Measurements from ENCODE around the gene SCRN1.

SCRN1 gene, protein sequence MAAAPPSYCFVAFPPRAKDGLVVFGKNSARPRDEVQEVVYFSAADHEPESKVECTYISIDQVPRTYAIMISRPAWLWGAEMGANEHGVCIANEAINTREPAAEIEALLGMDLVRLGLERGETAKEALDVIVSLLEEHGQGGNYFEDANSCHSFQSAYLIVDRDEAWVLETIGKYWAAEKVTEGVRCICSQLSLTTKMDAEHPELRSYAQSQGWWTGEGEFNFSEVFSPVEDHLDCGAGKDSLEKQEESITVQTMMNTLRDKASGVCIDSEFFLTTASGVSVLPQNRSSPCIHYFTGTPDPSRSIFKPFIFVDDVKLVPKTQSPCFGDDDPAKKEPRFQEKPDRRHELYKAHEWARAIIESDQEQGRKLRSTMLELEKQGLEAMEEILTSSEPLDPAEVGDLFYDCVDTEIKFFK

DNA sequence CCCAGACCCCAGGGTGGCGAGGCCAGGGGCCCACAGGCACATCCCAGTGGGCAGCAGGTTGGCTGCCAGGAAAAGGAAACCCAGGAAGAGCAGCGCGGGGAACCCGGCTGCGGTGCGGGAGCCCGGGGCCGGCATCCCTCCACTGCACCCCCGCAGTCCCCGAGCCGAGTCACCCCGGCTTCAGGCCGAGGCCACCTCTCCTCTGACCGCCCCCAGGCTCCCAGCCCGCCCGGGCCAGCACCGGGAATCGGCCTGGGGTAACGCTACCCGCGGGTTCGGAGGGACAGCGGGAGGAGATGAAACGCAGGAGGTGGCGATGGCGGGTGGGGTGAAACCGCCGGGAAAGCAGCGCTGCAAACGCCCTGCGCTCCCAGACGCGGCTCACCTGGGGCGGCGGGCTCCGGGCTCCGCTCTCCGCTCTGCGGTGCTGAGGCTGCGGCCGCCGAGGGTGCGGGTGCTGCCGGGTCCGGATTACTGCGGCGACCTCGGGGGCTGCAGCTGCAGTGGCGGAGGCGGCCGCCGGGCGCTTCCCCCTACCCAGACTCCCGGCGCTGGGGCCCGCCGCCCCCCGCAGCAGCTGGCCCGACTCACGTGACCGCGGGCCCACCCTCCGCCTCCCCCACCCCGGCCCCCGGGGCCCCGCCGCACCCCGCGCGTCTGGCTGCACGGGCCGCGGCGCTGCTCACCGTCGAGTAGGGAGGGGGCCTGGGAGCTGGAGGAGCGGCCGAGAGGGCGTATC, at the start of gene SCRN1:
Gene SCRN1 (minus strand): TSS at position 545 of the 739 bp plus-strand sequence. CDS start 20,734 bp downstream, outside the sequence.
- CTCF ChIA-PET: no interaction called here
- Mint-ChIP-seq H3K27ac (peak within 1 kb of the TSS; percentile 21), H3K27me3 (peaks cover 69% of the 10 kb centered on the region), H3K4me1 (peaks cover 9% of the 10 kb centered on the region), H3K36me3 (peaks cover 3% of the 10 kb centered on the region), H3K4me3 (peak within 1 kb of the TSS; percentile 68), H3K9me3 (peaks cover 4% of the 10 kb centered on the region)
- peak; percentile 31 for DNase-seq

DNA sequence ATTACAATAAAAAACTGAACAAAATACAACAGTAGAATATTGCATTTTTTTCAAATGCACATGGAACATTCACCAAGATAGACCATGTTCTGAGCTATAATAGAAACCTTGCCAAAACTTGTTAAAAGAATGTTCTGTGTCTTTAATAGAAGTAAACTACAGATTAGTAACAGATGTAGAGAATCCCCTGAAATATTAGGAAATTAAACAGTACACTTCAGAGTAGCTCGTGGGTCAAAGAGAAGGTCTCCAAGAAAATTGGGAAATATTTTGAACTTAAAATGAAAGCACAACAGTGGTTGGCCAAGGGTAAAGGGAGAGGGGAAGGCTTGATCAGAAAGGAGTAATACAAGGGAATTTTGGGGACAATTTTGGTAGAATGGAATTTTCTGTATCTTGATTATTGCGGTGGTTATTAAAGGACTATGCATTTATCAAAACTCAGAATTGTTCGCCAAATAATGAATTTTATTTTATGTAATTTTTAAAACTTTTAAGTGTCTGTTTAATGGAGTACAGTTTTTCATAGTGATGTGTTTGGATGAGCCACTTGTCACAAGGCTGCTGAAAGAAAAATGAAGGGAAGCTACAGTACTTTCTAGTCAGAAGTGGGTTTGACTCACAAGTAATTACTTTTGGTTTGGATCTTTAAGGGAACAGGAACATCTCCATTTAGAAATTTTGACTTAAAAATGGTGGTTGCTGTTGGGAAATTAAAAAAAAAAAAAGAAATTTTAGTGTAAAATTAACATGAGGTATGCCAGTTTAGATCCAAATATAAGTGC, 48.8 kb upstream of the SCRN1 start:
- CTCF ChIA-PET: no interaction called here
- Mint-ChIP-seq H3K36me3 (no peaks in the 10 kb centered on the region), H3K27ac (no peak overlapping the region), H3K4me1 (peaks cover 11% of the 10 kb centered on the region), H3K4me3 (no peak overlapping the region), H3K27me3 (no peaks in the 10 kb centered on the region), H3K9me3 (no peaks in the 10 kb centered on the region)
- DNase-seq: no peak

DNA sequence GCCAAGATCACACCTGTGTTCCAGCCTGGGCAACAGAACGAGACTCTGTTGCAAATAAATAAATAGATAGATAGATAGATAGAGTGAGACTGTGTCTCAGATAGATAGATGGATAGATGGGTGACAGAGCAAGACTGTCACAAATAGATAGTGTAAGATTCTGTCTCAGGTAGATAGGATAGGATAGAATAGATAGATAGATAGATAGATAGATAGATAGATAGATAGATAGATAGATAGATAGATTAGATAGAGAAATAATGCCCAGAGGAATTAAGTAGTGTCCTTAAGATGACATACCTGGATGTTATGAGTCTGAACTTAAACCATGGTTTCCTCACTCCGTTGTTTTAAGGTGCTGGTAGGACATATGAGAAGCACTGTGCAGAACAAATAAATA, 46.6 kb upstream of the SCRN1 start:
- Mint-ChIP-seq H3K36me3 (no peaks in the 10 kb centered on the region), H3K27ac (no peak overlapping the region)
- CTCF ChIA-PET: no interaction called here

DNA sequence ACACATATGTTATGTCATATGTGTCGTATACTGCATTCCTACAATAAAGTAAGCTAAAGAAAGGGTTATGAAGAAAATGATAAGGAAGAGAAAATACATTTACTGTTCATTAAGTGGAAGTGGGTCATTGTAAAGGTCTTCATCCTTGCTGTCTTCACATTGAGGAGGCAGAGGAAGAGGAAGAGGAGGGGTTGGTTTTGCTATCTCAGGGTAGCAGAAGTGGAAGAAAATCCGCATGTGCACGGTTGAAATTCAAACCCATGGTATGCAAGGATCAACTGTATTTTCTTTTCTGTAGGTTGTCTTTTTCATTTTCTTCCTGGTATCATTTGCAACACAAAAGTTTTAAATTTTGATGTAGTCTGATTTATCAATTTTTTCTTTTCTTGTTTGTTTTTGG, 44.9 kb upstream of the SCRN1 start:
- Mint-ChIP-seq H3K9me3 (no peaks in the 10 kb centered on the region), H3K27me3 (no peaks in the 10 kb centered on the region), H3K4me1 (peaks cover under 1% of the 10 kb centered on the region), H3K36me3 (no peaks in the 10 kb centered on the region), H3K4me3 (no peak overlapping the region), H3K27ac (no peak overlapping the region)
- DNase-seq: no peak
- CTCF ChIA-PET: interaction anchor here (1.5 kb wide), 1 partner anchor 27 kb away, joined by 4 read pairs; no protein-coding TSS in a partner anchor

More for the DNA sequence above, 46.6 kb upstream of the SCRN1 start:
- Mint-ChIP-seq H3K27me3 (no peaks in the 10 kb centered on the region), H3K4me3 (no peak overlapping the region), H3K9me3 (no peaks in the 10 kb centered on the region), H3K4me1 (peaks cover 5% of the 10 kb centered on the region)
- no peak for DNase-seq

DNA sequence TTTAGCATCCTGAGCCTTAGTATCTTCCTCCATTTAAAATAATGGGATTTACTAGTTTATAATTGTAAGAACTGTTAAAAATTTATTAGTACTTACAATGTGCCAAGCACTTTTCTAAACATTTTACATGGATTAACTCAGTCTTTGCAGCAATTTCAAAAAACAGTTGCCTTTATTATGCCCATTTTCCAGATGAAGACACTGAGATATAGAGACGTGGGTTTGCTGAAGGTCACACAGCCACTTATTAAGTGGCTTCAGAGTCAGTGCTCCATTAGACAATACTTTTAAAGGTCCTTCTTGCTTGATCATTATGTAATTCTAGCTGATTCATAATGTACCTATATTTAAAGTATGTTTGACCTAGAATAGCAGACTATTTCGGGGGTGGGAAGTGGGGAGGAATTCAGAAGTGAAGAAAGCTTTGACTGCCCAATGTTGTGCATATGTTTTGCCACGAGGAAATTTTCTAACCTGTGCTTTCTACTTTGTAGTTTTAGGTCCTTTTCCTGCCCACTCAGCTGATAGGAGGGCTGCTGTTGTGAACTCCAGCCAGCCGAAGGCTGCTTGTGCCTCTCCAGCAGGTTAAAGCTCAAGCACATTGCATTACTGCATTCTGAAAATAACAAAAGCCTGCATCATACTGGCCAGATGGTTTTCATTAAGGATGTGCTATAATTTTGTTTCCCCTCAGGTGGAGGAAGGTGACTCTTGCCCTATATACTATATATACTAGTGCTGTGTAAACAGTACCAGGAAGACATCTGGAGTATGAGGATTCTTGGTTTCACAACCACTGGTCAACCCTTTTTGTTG, 42.9 kb upstream of the SCRN1 start:
- DNase-seq: no peak
- H3K4me1 Mint-ChIP-seq: peaks cover 5% of the 10 kb centered on the region
- peaks cover 4% of the 10 kb centered on the region for H3K27me3 Mint-ChIP-seq
- CTCF ChIA-PET: interaction anchor here (1.6 kb wide), 1 partner anchor 29 kb away, joined by 3 read pairs; no protein-coding TSS in a partner anchor
- H3K9me3 Mint-ChIP-seq: no peaks in the 10 kb centered on the region
- no peak overlapping the region for H3K4me3 Mint-ChIP-seq
- no peak overlapping the region for H3K27ac Mint-ChIP-seq
- no peaks in the 10 kb centered on the region for H3K36me3 Mint-ChIP-seq

DNA sequence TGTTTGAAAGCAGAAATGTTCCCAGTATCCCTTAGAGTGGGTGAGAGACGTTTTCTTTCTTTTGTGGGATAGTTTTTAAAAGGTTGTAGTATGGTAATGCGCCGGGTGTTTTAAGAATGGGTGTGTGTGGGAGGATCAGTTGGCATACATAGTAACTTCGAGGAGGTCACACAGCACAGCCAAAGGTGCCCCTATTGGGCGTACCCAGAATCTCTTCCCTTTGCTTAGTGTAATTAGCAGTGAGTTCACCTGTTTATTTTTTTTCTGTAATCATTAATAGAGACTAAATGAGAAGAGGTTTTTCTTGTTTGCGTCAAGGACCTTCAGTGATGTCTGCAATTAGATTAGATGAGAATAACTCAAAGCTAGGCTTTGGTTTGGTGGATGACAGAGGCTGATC, 40.1 kb upstream of the SCRN1 start:
- Mint-ChIP-seq H3K4me3 (no peak overlapping the region), H3K27ac (no peak overlapping the region), H3K36me3 (no peaks in the 10 kb centered on the region), H3K27me3 (peaks cover 4% of the 10 kb centered on the region), H3K9me3 (no peaks in the 10 kb centered on the region), H3K4me1 (peaks cover 24% of the 10 kb centered on the region)
- DNase-seq: no peak
- CTCF ChIA-PET: interaction anchor here (1.5 to 3.2 kb wide), 2 partner anchors 12 to 32 kb away, joined by 4 to 12 read pairs; no protein-coding TSS in a partner anchor

DNA sequence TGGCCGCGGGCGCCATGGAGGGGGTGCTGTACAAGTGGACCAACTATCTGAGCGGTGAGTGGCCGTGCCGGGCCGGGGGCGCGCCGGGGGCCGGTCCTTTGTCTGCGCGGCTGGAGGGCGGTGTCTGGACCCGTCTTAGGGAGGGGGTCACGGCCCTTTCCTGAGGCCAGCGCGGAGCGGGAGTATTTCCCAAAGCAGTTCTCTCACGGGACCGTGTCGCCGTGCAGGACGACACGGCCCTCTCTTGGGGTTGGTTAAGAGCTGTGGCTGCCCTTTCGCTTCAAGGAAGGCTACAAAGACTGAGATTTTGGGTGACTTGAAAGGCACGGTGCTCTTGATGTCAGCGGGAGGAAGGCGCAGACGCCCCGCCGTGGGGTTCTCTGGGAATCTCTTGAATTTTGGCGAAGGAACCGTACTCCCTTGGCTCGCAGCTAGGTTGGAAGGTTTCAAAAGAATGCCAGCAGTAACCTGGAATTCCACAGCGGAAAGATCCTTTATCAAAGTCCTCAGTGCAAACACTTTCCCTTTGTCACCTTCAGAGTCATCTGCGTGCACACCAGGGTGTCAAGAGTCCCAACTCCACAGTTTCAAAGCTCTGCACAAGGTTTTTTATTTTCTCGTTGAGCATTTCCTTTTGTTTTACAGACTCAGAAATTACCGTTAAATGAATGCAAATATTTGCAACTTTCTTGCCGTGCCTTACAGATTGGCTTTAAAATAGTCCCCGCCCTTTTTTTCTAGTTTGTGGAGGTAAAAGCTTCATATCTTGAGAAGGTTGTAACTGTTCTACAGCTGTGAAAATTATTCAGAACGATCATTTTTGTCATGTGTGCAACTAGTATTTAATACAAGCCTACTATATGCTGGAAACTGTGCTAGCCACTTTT, 39.4 kb upstream of the SCRN1 start:
- no peaks in the 10 kb centered on the region for H3K9me3 Mint-ChIP-seq

DNA sequence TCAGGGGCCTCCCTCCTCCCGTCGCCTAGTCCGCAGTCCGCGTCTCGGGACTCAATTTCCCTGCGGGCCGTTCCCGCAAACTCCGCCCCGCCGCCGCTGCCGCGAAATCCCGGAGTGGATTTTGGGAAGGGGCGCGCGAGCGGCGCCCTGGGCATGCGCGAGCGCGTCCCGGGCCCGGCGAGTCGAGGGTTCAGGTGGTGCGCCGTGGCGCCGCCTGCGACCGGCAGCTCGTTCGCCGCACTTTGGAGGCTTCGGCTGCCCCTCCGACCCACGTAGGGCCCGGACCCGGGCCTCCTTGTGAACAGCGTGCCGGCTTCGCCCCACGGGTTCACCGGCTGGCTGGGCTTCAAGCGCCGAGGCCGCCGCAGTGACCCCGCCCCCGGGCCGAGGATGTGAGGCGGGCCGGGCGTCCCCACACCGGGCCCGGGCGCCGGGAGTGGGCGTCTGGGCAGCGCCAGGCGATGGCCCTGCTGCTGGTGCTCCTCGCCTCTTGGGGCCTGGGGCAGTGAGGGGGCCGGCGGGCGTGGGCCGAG, 38.7 kb upstream of the SCRN1 start, which contains the start of gene PLEKHA8:
Gene PLEKHA8 (plus strand): TSS at position 197 of the 533 bp plus-strand sequence. CDS start 351 bp downstream, outside the sequence.
- Mint-ChIP-seq H3K36me3 (peaks cover 1% of the 10 kb centered on the region), H3K27me3 (peaks cover 4% of the 10 kb centered on the region), H3K9me3 (no peaks in the 10 kb centered on the region), H3K4me1 (peaks cover 31% of the 10 kb centered on the region), H3K4me3 (peak within 1 kb of the TSS; percentile 90), H3K27ac (peak within 1 kb of the TSS; percentile 87)
- DNase-seq: peak; percentile 89
- CTCF ChIA-PET: interaction anchor here (1.2 to 3.2 kb wide), 2 partner anchors 33 kb away, joined by 5 to 12 read pairs; no protein-coding TSS in a partner anchor

More for the DNA sequence above, 39.4 kb upstream of the SCRN1 start:
- Mint-ChIP-seq H3K4me3 (no peak overlapping the region), H3K36me3 (no peaks in the 10 kb centered on the region), H3K27ac (peak overlapping the region; percentile 81), H3K4me1 (peaks cover 28% of the 10 kb centered on the region), H3K27me3 (peaks cover 4% of the 10 kb centered on the region)
- CTCF ChIA-PET: interaction anchor here (1.5 to 3.2 kb wide), 2 partner anchors 12 to 32 kb away, joined by 4 to 12 read pairs; no protein-coding TSS in a partner anchor
- DNase-seq: peak; percentile 61

DNA sequence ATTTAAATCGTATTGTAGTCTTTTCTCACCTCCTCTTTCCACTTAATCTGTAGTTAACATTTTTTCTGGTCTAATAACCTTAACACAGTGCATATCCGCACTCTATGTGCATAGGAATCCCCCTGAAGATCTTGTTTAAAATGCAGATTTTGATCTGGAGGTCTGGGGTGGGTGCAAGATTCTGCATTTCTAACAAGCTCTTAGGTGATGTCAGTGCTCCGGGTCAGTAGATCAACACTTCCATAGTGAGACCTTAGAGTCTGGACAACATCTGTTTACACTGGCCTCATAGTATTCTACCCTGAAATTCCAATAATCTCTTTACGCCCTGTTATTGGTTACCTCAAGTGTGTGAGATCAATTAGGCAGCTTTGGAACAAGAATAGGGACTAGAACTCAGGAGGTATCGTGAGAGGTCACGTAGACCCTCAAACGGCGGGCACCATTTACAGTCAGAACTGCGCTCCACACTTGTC, 38.2 kb upstream of the SCRN1 start:
- no peaks in the 10 kb centered on the region for H3K9me3 Mint-ChIP-seq
- no peak for DNase-seq
- peaks cover 33% of the 10 kb centered on the region for H3K4me1 Mint-ChIP-seq
- peaks cover 4% of the 10 kb centered on the region for H3K27me3 Mint-ChIP-seq
- CTCF ChIA-PET: interaction anchor here (1.0 to 1.2 kb wide), 2 partner anchors 34 to 1106 kb away, joined by 3 to 5 read pairs; no protein-coding TSS in a partner anchor
- H3K4me3 Mint-ChIP-seq: peak overlapping the region; percentile 90
- H3K36me3 Mint-ChIP-seq: peaks cover 1% of the 10 kb centered on the region
- H3K27ac Mint-ChIP-seq: peak overlapping the region; percentile 87

DNA sequence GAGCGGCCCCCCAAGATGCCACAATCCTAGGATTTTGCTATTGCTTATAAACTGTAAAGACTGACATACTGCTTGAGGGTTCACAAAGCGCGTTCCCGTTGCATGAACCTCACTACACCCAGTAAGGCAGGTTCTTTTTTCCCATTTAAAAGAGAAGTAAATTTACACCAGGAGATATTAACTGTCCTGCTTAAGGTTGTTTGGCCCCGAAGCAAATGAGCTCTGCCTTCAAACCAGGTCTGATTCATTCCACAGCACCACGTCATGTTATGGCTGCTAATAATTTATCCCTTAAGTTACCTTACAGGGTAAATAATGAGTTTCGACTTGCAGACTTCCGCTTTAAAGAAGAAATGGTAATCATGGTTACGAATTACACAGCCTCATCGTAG, 37.5 kb upstream of the SCRN1 start:
- Mint-ChIP-seq H3K9me3 (no peaks in the 10 kb centered on the region), H3K27ac (peak overlapping the region; percentile 87), H3K27me3 (peaks cover 4% of the 10 kb centered on the region), H3K4me3 (peak overlapping the region; percentile 90), H3K4me1 (peaks cover 33% of the 10 kb centered on the region), H3K36me3 (peaks cover 1% of the 10 kb centered on the region)
- CTCF ChIA-PET: interaction anchor here (1.0 to 1.2 kb wide), 2 partner anchors 34 to 1105 kb away, joined by 3 to 5 read pairs; no protein-coding TSS in a partner anchor
- DNase-seq: no peak

DNA sequence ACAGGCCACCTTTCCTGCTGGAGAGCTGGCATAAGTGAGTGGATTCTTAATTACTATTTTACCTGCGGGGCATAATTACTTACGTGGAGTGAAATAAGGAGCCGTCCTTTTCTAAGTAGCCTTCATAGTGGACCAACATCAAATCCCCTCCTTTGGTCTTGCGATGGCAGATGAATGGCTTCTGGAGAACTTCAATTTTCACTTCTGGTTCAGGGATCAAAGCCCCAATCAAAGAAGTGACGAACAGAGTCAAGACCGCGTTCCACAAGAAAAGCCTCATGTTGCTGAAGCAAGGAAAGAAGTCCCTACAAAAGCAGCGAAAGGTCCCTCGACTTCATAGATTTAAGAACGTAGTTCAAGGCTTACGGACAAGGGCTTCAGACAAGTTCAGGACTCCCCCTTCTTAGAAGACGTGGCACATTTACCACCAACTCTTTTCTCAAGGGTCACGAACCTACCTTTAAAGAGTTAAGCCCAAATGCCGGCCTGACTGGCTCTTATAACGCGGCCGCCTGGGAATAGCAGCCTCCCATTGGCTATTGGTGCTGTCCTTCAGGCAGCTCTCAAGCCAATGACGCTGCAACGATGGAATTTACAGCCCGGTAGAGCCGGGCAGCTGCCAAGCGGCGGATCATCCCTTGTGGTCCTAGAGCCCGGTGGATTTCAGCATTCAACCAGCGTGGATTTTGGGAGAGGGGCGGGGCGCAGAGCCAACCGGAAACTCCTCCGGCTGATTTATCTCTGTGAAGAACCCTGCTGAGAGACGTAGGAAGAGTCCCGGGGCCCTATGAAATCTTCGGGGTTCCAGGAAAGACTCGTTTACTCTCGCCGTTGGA, 36.8 kb upstream of the SCRN1 start, which contains the start of gene FKBP14:
Gene FKBP14 (minus strand): TSS at position 474 of the 836 bp plus-strand sequence. CDS start 194 bp downstream, at position 280.
- CTCF ChIA-PET: interaction anchor here (1.0 kb wide), 1 partner anchor 1105 kb away, joined by 3 read pairs; no protein-coding TSS in a partner anchor

More for the DNA sequence above, 36.8 kb upstream of the SCRN1 start, which contains the start of gene FKBP14:
- Mint-ChIP-seq H3K36me3 (peaks cover 1% of the 10 kb centered on the region), H3K9me3 (no peaks in the 10 kb centered on the region), H3K4me1 (peaks cover 33% of the 10 kb centered on the region), H3K27me3 (peaks cover 4% of the 10 kb centered on the region), H3K27ac (peak within 1 kb of the TSS; percentile 87), H3K4me3 (peak within 1 kb of the TSS; percentile 90)
- DNase-seq: peak; percentile 96
